Measurements from ENCODE around the gene RPL22. TPM values are rescaled to one million over a fixed set of nuclear protein-coding genes. Genes with fewer than 3 reads are reported as not detected.

RPL22 gene
- total and polyA plus RNA-seq, 4 donors = 38.9 to 105 (median 77.3) TPM

DNA sequence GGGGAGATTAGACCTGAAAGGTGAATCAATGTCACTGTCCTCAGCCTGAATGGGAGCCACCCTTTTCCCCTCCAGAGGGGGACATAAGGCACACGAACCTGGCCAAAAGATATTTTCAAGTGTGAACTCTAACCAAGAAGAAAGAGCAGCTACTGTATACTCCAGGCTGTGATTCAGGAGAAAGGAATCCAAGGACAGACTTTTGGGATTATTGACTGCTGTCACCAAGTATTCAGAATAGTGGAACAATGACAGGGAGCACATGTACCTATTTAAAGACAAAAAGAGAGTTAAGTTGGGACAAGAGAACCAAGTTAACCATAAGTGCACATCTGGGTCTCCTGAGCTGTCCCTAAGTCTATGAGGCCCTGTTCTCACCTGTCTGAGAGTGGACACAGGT is 34.0 kb upstream of the RPL22 start:
- Histone ChIP-seq H3K9ac (ENCODE audit: low read depth in 1 of 2, low read length in 2 of 2) (no peak overlapping the region), H3K9me3 (ENCODE audit: control insufficient read depth in 4 of 4, low read length in 3 of 4) (no peaks in the 10 kb centered on the region), H3K36me3 (ENCODE audit: control insufficient read depth in 4 of 4, insufficient read depth in 3 of 4, low read depth in 1 of 4, low read length in 3 of 4) (peaks cover 7 to 33% (median 22%) of the 10 kb centered on the region in 4 donors), H3K4me1 (ENCODE audit: control insufficient read depth in 4 of 4, insufficient read depth in 4 of 4, low read length in 3 of 4) (peaks cover 0 to 15% (median 8%) of the 10 kb centered on the region in 4 donors), H3K27me3 (ENCODE audit: control insufficient read depth in 4 of 4, insufficient read depth in 4 of 4, low read length in 3 of 4) (no peaks in the 10 kb centered on the region), H3K27ac (ENCODE audit: low read depth in 1 of 2, low read length in 2 of 2) (no peak overlapping the region), H3K4me3 (ENCODE audit: low read depth in 1 of 3, low read length in 3 of 3) (no peak overlapping the region)
- DNase-seq (ENCODE audit: low spot score) = no peak
- WGBS = 79% methylated on average over 1 of the region's 1 CpG
- TF ChIP-seq, protein P1, sequence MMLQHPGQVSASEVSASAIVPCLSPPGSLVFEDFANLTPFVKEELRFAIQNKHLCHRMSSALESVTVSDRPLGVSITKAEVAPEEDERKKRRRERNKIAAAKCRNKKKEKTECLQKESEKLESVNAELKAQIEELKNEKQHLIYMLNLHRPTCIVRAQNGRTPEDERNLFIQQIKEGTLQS (IDR thresholded peaks at IDR 0.05) = no peak
- TF ChIP-seq YY1 (IDR thresholded peaks at IDR 0.05) (no peak), EGR1 (IDR thresholded peaks at IDR 0.05; ENCODE audit: low read depth in 2 of 2) (no peak), HNF4G (IDR thresholded peaks at IDR 0.05) (no peak), RXRA (IDR thresholded peaks at IDR 0.05) (no peak), TAF1 (conservative IDR thresholded peaks at IDR 0.05) (no peak), FOXA2 (IDR thresholded peaks at IDR 0.05) (no peak), HNF4A (conservative IDR thresholded peaks at IDR 0.05) (no peak), RAD21 (IDR thresholded peaks at IDR 0.05) (no peak), FOXA1 (IDR thresholded peaks at IDR 0.05) (no peak)
- TF ChIP-seq, protein P2, sequence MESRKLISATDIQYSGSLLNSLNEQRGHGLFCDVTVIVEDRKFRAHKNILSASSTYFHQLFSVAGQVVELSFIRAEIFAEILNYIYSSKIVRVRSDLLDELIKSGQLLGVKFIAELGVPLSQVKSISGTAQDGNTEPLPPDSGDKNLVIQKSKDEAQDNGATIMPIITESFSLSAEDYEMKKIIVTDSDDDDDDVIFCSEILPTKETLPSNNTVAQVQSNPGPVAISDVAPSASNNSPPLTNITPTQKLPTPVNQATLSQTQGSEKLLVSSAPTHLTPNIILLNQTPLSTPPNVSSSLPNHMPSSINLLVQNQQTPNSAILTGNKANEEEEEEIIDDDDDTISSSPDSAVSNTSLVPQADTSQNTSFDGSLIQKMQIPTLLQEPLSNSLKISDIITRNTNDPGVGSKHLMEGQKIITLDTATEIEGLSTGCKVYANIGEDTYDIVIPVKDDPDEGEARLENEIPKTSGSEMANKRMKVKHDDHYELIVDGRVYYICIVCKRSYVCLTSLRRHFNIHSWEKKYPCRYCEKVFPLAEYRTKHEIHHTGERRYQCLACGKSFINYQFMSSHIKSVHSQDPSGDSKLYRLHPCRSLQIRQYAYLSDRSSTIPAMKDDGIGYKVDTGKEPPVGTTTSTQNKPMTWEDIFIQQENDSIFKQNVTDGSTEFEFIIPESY (IDR thresholded peaks at IDR 0.05) = no peak
- TF ChIP-seq, protein P3, sequence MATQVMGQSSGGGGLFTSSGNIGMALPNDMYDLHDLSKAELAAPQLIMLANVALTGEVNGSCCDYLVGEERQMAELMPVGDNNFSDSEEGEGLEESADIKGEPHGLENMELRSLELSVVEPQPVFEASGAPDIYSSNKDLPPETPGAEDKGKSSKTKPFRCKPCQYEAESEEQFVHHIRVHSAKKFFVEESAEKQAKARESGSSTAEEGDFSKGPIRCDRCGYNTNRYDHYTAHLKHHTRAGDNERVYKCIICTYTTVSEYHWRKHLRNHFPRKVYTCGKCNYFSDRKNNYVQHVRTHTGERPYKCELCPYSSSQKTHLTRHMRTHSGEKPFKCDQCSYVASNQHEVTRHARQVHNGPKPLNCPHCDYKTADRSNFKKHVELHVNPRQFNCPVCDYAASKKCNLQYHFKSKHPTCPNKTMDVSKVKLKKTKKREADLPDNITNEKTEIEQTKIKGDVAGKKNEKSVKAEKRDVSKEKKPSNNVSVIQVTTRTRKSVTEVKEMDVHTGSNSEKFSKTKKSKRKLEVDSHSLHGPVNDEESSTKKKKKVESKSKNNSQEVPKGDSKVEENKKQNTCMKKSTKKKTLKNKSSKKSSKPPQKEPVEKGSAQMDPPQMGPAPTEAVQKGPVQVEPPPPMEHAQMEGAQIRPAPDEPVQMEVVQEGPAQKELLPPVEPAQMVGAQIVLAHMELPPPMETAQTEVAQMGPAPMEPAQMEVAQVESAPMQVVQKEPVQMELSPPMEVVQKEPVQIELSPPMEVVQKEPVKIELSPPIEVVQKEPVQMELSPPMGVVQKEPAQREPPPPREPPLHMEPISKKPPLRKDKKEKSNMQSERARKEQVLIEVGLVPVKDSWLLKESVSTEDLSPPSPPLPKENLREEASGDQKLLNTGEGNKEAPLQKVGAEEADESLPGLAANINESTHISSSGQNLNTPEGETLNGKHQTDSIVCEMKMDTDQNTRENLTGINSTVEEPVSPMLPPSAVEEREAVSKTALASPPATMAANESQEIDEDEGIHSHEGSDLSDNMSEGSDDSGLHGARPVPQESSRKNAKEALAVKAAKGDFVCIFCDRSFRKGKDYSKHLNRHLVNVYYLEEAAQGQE (IDR thresholded peaks at IDR 0.05) = no peak
- TF ChIP-seq, protein P4, sequence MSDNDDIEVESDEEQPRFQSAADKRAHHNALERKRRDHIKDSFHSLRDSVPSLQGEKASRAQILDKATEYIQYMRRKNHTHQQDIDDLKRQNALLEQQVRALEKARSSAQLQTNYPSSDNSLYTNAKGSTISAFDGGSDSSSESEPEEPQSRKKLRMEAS (IDR thresholded peaks at IDR 0.05) = no peak
- TF ChIP-seq, protein P5, sequence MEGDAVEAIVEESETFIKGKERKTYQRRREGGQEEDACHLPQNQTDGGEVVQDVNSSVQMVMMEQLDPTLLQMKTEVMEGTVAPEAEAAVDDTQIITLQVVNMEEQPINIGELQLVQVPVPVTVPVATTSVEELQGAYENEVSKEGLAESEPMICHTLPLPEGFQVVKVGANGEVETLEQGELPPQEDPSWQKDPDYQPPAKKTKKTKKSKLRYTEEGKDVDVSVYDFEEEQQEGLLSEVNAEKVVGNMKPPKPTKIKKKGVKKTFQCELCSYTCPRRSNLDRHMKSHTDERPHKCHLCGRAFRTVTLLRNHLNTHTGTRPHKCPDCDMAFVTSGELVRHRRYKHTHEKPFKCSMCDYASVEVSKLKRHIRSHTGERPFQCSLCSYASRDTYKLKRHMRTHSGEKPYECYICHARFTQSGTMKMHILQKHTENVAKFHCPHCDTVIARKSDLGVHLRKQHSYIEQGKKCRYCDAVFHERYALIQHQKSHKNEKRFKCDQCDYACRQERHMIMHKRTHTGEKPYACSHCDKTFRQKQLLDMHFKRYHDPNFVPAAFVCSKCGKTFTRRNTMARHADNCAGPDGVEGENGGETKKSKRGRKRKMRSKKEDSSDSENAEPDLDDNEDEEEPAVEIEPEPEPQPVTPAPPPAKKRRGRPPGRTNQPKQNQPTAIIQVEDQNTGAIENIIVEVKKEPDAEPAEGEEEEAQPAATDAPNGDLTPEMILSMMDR (IDR thresholded peaks at IDR 0.05; ENCODE audit: low read depth, low read length, missing input control) = no peak

DNA sequence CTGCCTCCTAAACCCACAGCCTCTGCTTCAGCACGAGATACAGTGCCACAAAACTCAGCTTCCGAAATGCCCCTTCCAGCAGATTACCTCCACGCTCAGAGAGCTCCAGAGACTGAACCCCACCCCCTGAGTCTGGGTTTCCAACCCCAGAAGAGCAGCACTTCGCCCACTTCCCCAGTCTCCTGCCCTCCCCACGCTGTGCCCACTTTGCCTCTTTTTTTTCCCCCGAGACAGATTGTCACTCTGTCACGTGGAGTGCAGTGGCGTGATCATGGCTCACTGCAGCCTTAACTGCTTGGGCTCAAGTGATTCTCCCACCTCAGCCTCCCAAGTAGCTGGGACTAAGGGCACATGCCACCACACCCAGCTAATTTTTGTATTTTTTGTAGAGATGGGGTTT is 26.3 kb upstream of the RPL22 start:
- no peak overlapping the region for H3K27ac ChIP-seq (ENCODE audit: low read depth in 1 of 2, low read length in 2 of 2)
- no peaks in the 10 kb centered on the region for H3K27me3 ChIP-seq (ENCODE audit: control insufficient read depth in 4 of 4, insufficient read depth in 4 of 4, low read length in 3 of 4)
- no peak overlapping the region for H3K9ac ChIP-seq (ENCODE audit: low read depth in 1 of 2, low read length in 2 of 2)
- DNase-seq (ENCODE audit: low spot score) = no peak
- no peak for TF ChIP-seq GABPA (IDR thresholded peaks at IDR 0.05 in 1 of 2, conservative IDR thresholded peaks at IDR 0.05 in 1 of 2)
- TF ChIP-seq HNF4G (IDR thresholded peaks at IDR 0.05) = no peak
- no peak for TF ChIP-seq NR2F2 (IDR thresholded peaks at IDR 0.05)
- TF ChIP-seq JUND (IDR thresholded peaks at IDR 0.05) = no peak
- no peak for TF ChIP-seq FOXA1 (IDR thresholded peaks at IDR 0.05)
- TF ChIP-seq FOXA2 (IDR thresholded peaks at IDR 0.05) = no peak
- TF ChIP-seq, protein P4 (IDR thresholded peaks at IDR 0.05) = no peak
- no peak for TF ChIP-seq TAF1 (conservative IDR thresholded peaks at IDR 0.05)
- no peaks in the 10 kb centered on the region for H3K9me3 ChIP-seq (ENCODE audit: control insufficient read depth in 4 of 4, low read length in 3 of 4)
- peaks cover 9 to 57% (median 33%) of the 10 kb centered on the region in 4 donors for H3K36me3 ChIP-seq (ENCODE audit: control insufficient read depth in 4 of 4, insufficient read depth in 3 of 4, low read depth in 1 of 4, low read length in 3 of 4)
- 97% methylated on average over 8 of the region's 8 CpGs for WGBS
- H3K4me3 ChIP-seq (ENCODE audit: low read depth in 1 of 3, low read length in 3 of 3) = no peak overlapping the region
- no peaks in the 10 kb centered on the region for H3K4me1 ChIP-seq (ENCODE audit: control insufficient read depth in 4 of 4, insufficient read depth in 4 of 4, low read length in 3 of 4)
